Adrenal gland (tissue), 12 donors: ENCODE data around the gene ARHGAP22. TPM values are rescaled to one million over a fixed set of nuclear protein-coding genes. Genes with fewer than 3 reads are reported as not detected.

Experiments
- DNase-seq, 7 donors: peaks; one replicate each; pipeline ENCODE4 v3.0.0-alpha.2; 2019 to 2020
- H3K27ac ChIP-seq, 5 donors: fragments of 200-600 bp; sonication (generic) in 4 of 5; 1 replicate in 3 of 5; 2 replicates in 2 of 5; pipeline versions ENCODE4 v1.5.1 to v1.8.0; 2016 to 2020; ENCODE audit warnings: mild to moderate bottlenecking in 1 of 5
- H3K27me3 ChIP-seq: fragments of 200-600 bp; 2 replicates; pipeline ENCODE4 v1.8.0; 2021
- H3K36me3 ChIP-seq, 2 donors: fragments of 200-600 bp; replicated peaks in 1 of 2; 1 replicate in 1 of 2; 2 replicates in 1 of 2; pipeline versions ENCODE4 v1.5.1 to v1.8.0; 2018 to 2022
- H3K4me1 ChIP-seq, 2 donors: fragments of 200-600 bp; replicated peaks in 1 of 2; 1 replicate in 1 of 2; 2 replicates in 1 of 2; pipeline versions ENCODE4 v1.5.1 to v1.8.0; 2018 to 2021
- H3K4me3 ChIP-seq, 4 donors: fragments of 200-600 bp; sonication (generic) in 3 of 4; one replicate each; pipeline ENCODE4 v1.5.1; 2016 to 2018
- H3K9me3 ChIP-seq, 3 donors: fragments of 200-600 bp; sonication (generic) in 1 of 3; replicated peaks in 1 of 3; 1 replicate in 2 of 3; 2 replicates in 1 of 3; pipeline versions ENCODE4 v1.5.1 to v1.8.0; 2016 to 2021
- CTCF ChIP-seq, 6 experiments: fragments of 450-650 bp in 4 of 6; fragments of 200-600 bp in 2 of 6; sonication (generic) in 1 of 6; IDR thresholded peaks; 1 replicate in 5 of 6; 2 replicates in 1 of 6; pipeline versions ENCODE4 v1.5.1 to v1.8.0; 2016 to 2021; ENCODE audit warnings: antibody characterized with exemption in 6 of 6, mild to moderate bottlenecking in 2 of 6, moderate library complexity in 1 of 6
- POLR2A ChIP-seq, 2 donors: fragments of 450-650 bp; IDR thresholded peaks; one replicate each; pipeline ENCODE4 v1.6.1; 2017; ENCODE audit warnings: antibody characterized with exemption in 2 of 2, mild to moderate bottlenecking in 2 of 2, moderate library complexity in 1 of 2
- WGBS, 4 donors: extraction: QIAGEN DNeasy Blood & Tissue Kit in 2 of 4; methylation state at CpG; one replicate each; pipeline versions ENCODE4 v1.1.5 to v1.1.7; 2013 to 2017; 5-methylcytosine and 5-hydroxymethylcytosine counted together
- intact Hi-C, 2 donors: fragments of 100-400 bp; cut with DNase I; formaldehyde crosslinking; loops; one replicate each; pipeline versions ENCODE4 v1.14.1 to v1.15.0; 2022 to 2023
- polyA plus RNA-seq, 3 donors: library from polyadenylated mRNA; stranded (reverse); fragments of 200-250 nt in 2 of 3; fragments of 350-450 nt in 1 of 3; fragmentation: Illumina TruSeq in 1 of 3; extraction: RNeasy Lipid Tissue Mini Kit (QIAGEN cat#74804) in 1 of 3; gene quantifications; one replicate each; pipeline ENCODE4 v1.2.3, GENCODE V29; 2013 to 2014
- total RNA-seq, 9 donors: library from RNA; depleted of rRNA in 4 of 9; stranded (reverse); fragments of >200 nt in 4 of 9; fragments of 120-200 nt in 1 of 9; fragmentation: NEBNext Ultra II Directional in 1 of 9; extraction: Animal tissue kit (Norgen Biotek cat#: 25700) in 1 of 9; gene quantifications; one replicate each; pipeline versions ENCODE4 v1.1.0 to v1.2.4, GENCODE V29; 2013 to 2023
- donor health status: healthy with polysubstance abuse.
- donor health status: Bipolar disorder and iron deficiency.
- donor health status: DM: yes; HTN: yes; CAD: no.
- donor health status: DM: no; HTN: no; CAD: no.
- donor health status: DM: no; HTN: no; CAD: no.
- donor health status: DM: yes; HTN: yes; CAD: no.

ARHGAP22 gene
- total and polyA plus RNA-seq, 12 donors, result 0.91 to 11.6 (median 4.6) TPM

DNA sequence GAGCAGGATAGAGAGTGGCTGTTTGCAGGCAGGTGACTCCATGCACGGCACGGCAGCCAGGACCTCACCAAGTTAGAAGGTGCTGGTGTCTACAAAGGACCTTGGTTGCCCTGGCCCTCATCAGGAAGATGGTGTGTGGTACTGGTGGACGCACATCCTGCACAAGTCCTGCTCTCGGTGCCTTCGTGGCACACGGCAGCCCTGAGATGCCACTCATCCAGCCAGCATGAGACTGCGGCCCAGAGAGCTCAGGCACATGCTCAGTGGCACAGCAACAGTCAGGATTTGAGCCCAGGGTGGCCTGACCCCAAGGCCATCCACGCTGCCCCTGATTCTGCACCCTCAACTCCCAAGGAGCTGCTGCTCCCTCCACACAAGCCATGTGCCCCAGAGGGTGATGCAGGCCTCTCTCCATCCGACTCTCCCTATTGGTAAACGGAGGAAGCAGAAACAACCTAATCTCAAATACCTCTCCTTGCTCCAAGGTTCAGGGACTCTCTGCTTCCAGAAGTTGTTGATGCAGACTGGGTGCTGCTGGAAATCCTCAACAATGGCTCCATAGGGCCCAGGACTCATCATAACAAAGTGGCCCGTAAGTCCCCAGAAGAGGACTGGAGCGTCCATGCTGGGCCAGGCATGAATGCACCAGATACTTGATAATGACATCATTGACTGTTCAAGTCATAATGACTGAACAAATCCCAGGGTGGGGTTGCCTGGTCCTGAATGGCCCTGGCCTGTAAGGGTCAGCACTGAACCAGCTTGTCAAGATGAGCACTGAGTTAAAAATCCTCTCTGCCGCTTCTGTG lies 93.6 kb downstream of the ARHGAP22 start:
- Histone ChIP-seq H3K27ac (no peak overlapping the region), H3K36me3 (no peaks in the 10 kb centered on the region), H3K27me3 (no peaks in the 10 kb centered on the region), H3K9me3 (no peaks in the 10 kb centered on the region), H3K4me3 (no peak overlapping the region), H3K4me1 (no peaks in the 10 kb centered on the region)
- intact Hi-C loops, result no loop called here
- TF ChIP-seq POLR2A (IDR thresholded peaks at IDR 0.05), result no peak
- TF ChIP-seq CTCF (IDR thresholded peaks at IDR 0.05), result no peak
- 86 to 91% (median 88%) methylated on average over 4 to 13 of the region's 13 CpGs for WGBS, 4 donors
- peak in 2 of 7 donors; percentile 16 to 40 for DNase-seq

GRCh38 chr10:48509974-48510692 lies 94.7 kb downstream of the ARHGAP22 start:
- intact Hi-C loops, result loop anchor here in 1 of 2 donors (10.0 kb wide), 1 partner anchor 145 kb away; no protein-coding TSS in a partner anchor

DNA sequence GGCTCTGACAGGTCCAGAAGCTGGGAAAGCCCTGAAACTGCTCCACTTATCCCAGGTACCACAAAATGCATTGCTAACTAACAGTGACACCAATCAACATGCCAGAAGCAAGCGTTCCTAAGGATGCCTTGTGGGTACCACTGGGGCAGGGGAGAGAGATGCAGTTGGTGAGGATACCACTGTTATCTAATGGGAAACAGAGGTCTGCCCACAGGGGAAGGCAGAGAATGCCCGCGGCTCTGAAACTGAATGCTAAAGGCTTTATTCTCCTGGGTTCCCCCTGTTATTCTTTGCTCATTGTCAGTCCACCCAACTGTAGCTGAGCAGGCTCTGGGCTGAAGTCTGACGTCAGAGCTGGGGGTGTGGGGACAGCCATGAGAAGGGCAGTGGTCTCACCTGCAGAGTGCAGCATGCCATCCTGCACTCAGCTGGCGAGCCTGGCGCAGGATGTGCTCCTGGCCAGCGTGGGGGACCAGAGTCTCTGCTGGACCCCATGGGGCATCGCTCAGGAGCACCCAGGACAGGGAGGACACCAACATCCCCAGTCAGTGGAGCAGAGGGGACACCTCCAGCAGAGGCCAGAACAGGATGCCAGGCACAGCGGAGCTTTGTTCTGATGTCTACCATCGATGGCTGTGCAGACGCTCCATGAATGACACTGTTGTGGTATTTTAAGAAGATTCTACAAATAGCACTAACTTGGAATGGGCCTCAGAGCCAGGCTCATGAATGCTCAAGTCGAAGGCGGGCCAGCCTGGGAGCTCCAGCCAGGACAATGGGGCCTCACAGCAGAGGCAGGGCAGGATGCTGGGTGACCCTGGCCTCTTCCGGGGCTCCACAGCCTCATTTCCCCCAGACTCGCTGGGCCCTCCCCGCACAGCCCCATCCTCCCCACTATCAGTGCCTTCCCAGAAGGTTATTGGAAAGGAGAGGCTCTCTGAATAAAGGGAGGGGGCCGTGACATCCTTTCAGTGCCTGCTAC lies 95.8 kb downstream of the ARHGAP22 start:
- H3K27ac ChIP-seq, result peak overlapping the region in 1 of 5 donors; percentile 7
- peak in 3 of 7 donors; percentile 19 to 53 (median 39) for DNase-seq
- H3K4me1 ChIP-seq, result no peaks in the 10 kb centered on the region
- WGBS, 4 donors, result 75 to 76% (median 76%) methylated on average over 10 to 17 of the region's 17 CpGs
- no peaks in the 10 kb centered on the region for H3K27me3 ChIP-seq
- H3K36me3 ChIP-seq, result no peaks in the 10 kb centered on the region
- intact Hi-C loops, result loop anchor here in 1 of 2 donors (10.0 kb wide), 1 partner anchor 144 kb away; no protein-coding TSS in a partner anchor
- H3K4me3 ChIP-seq, result no peak overlapping the region
- no peak for TF ChIP-seq POLR2A (IDR thresholded peaks at IDR 0.05)
- no peak for TF ChIP-seq CTCF (IDR thresholded peaks at IDR 0.05)
- H3K9me3 ChIP-seq, result no peaks in the 10 kb centered on the region

More at GRCh38 chr10:48509974-48510692, 94.7 kb downstream of the ARHGAP22 start:
- peak in 3 of 7 donors; percentile 13 to 59 (median 20) for DNase-seq
- WGBS, 4 donors, result 83 to 88% (median 86%) methylated on average over 8 of the region's 8 CpGs
- TF ChIP-seq POLR2A (IDR thresholded peaks at IDR 0.05) (no peak), CTCF (IDR thresholded peaks at IDR 0.05) (peak in 4 of 6 experiments; percentile 9 to 25 (median 22))
- Histone ChIP-seq H3K27me3 (no peaks in the 10 kb centered on the region), H3K27ac (no peak overlapping the region), H3K9me3 (no peaks in the 10 kb centered on the region), H3K36me3 (no peaks in the 10 kb centered on the region), H3K4me3 (no peak overlapping the region), H3K4me1 (no peaks in the 10 kb centered on the region)
